ENCODE results near the gene RUNX1. TPM values are rescaled to one million over a fixed set of nuclear protein-coding genes. Genes with fewer than 3 reads are reported as not detected.

The RUNX1 gene
- total RNA-seq, 1 experiment from 2014 or later: 0.52 TPM

- no peaks in the 10 kb centered on the region for H3K4me1 ChIP-seq (ENCODE audit: insufficient read depth, low read length, poor library complexity, severe bottlenecking)
- no TSS peak for BruUV-seq (replicated peaks)
- intact Hi-C loops (cut with micrococcal nuclease; ENCODE audit: unreplicated experiment): loop anchor here (5.0 to 10.0 kb wide), 2 partner anchors 134 to 1053 kb away; no protein-coding TSS in a partner anchor
- H3K27me3 ChIP-seq (replicated peaks; ENCODE audit: insufficient read depth, low read depth, low read length, poor library complexity): peaks cover 60% of the 10 kb centered on the region
- no peaks in the 10 kb centered on the region for H3K9me3 ChIP-seq (ENCODE audit: low read depth, low read length, poor library complexity, severe bottlenecking)
- POLR2A ChIA-PET (ENCODE audit: low non-redundant PET): no interaction called here
- H3K36me3 ChIP-seq (ENCODE audit: insufficient read depth, low read length, poor library complexity, severe bottlenecking): no peaks in the 10 kb centered on the region
- H3K27ac ChIP-seq (ENCODE audit: low read depth, low read length, poor library complexity, severe bottlenecking): no peak overlapping the region
- no peak overlapping the region for H3K4me3 ChIP-seq (ENCODE audit: low read depth, low read length, poor library complexity, severe bottlenecking)
- CTCF ChIA-PET: no interaction called here
- TF ChIP-seq EZH2 (IDR thresholded peaks at IDR 0.05; ENCODE audit: borderline replicate concordance, low read depth, low read length, poor library complexity, severe bottlenecking) (no peak), CTCF (conservative IDR thresholded peaks at IDR 0.05; ENCODE audit: low read depth, low read length) (no peak)
- DNase-seq (ENCODE audit: low spot score): no peak
Observed at GRCh38 chr21:34881421-34881820, 167.7 kb downstream of the RUNX1 start.

GRCh38 chr21:34880401-34880800 is 168.7 kb downstream of the RUNX1 start:
- ChIA-PET POLR2A (ENCODE audit: low non-redundant PET) (no interaction called here), CTCF (no interaction called here)
- no TSS peak for BruUV-seq (replicated peaks)
- Histone ChIP-seq H3K27me3 (replicated peaks; ENCODE audit: insufficient read depth, low read depth, low read length, poor library complexity) (peaks cover 50% of the 10 kb centered on the region), H3K4me1 (ENCODE audit: insufficient read depth, low read length, poor library complexity, severe bottlenecking) (no peaks in the 10 kb centered on the region), H3K27ac (ENCODE audit: low read depth, low read length, poor library complexity, severe bottlenecking) (no peak overlapping the region), H3K36me3 (ENCODE audit: insufficient read depth, low read length, poor library complexity, severe bottlenecking) (no peaks in the 10 kb centered on the region), H3K4me3 (ENCODE audit: low read depth, low read length, poor library complexity, severe bottlenecking) (no peak overlapping the region), H3K9me3 (ENCODE audit: low read depth, low read length, poor library complexity, severe bottlenecking) (no peaks in the 10 kb centered on the region)
- DNase-seq (ENCODE audit: low spot score): no peak
- TF ChIP-seq CTCF (conservative IDR thresholded peaks at IDR 0.05; ENCODE audit: low read depth, low read length) (no peak), EZH2 (IDR thresholded peaks at IDR 0.05; ENCODE audit: borderline replicate concordance, low read depth, low read length, poor library complexity, severe bottlenecking) (no peak)
- intact Hi-C loops (cut with micrococcal nuclease; ENCODE audit: unreplicated experiment): loop anchor here (5.0 to 10.0 kb wide), 2 partner anchors 133 to 1054 kb away; no protein-coding TSS in a partner anchor

- Histone ChIP-seq H3K4me3 (ENCODE audit: low read depth, low read length, poor library complexity, severe bottlenecking) (no peak overlapping the region), H3K4me1 (ENCODE audit: insufficient read depth, low read length, poor library complexity, severe bottlenecking) (no peaks in the 10 kb centered on the region), H3K36me3 (ENCODE audit: insufficient read depth, low read length, poor library complexity, severe bottlenecking) (no peaks in the 10 kb centered on the region), H3K27ac (ENCODE audit: low read depth, low read length, poor library complexity, severe bottlenecking) (no peak overlapping the region), H3K27me3 (replicated peaks; ENCODE audit: insufficient read depth, low read depth, low read length, poor library complexity) (peaks cover 36% of the 10 kb centered on the region), H3K9me3 (ENCODE audit: low read depth, low read length, poor library complexity, severe bottlenecking) (no peaks in the 10 kb centered on the region)
- CTCF ChIA-PET: no interaction called here
- no TSS peak for BruUV-seq (replicated peaks)
- DNase-seq (ENCODE audit: low spot score): no peak
- POLR2A ChIA-PET (ENCODE audit: low non-redundant PET): no interaction called here
- TF ChIP-seq EZH2 (IDR thresholded peaks at IDR 0.05; ENCODE audit: borderline replicate concordance, low read depth, low read length, poor library complexity, severe bottlenecking): no peak
- TF ChIP-seq CTCF (conservative IDR thresholded peaks at IDR 0.05; ENCODE audit: low read depth, low read length): no peak
- intact Hi-C loops (cut with micrococcal nuclease; ENCODE audit: unreplicated experiment): no loop called here
Observed at GRCh38 chr21:34878940-34879339, 170.2 kb downstream of the RUNX1 start.

Measured in A673 (cell line).